HEK293 (cell line): ENCODE measurements around the gene CDH26.

Experiments used
- GFI1B ChIP-seq: fragments of 450-650 bp; formaldehyde crosslinking; IDR thresholded peaks from 2 replicates; pipeline ENCODE4 v1.5.1; 2016; ENCODE audit warnings: missing biosample characterization, missing genetic modification characterization
- GLI2 ChIP-seq: fragments of 450-650 bp; formaldehyde crosslinking; IDR thresholded peaks from 2 replicates; pipeline ENCODE4; 2017; ENCODE audit warnings: missing biosample characterization, missing genetic modification characterization, low read depth, borderline replicate concordance
- GLIS1 ChIP-seq: fragments of 450-650 bp; formaldehyde crosslinking; IDR thresholded peaks from 2 replicates; pipeline ENCODE4 v1.5.1; 2016; ENCODE audit warnings: missing biosample characterization, missing genetic modification characterization
- HIC1 ChIP-seq: fragments of 450-650 bp; formaldehyde crosslinking; IDR thresholded peaks from 2 replicates; pipeline ENCODE4 v1.5.1; 2016; ENCODE audit warnings: missing biosample characterization, missing genetic modification characterization
- KLF8 ChIP-seq: fragments of 450-650 bp; formaldehyde crosslinking; IDR thresholded peaks from 2 replicates; pipeline ENCODE4 v1.5.1; 2016; ENCODE audit warnings: missing biosample characterization, missing genetic modification characterization
- PRDM2 ChIP-seq: fragments of 450-650 bp; formaldehyde crosslinking; IDR thresholded peaks from 2 replicates; pipeline ENCODE4 v1.5.1; 2016; ENCODE audit warnings: missing biosample characterization, missing genetic modification characterization, borderline replicate concordance
- SCRT2 ChIP-seq: fragments of 450-650 bp; formaldehyde crosslinking; IDR thresholded peaks from 2 replicates; pipeline ENCODE4 v1.5.1; 2016; ENCODE audit warnings: missing biosample characterization, missing genetic modification characterization
- TCF7L2 ChIP-seq: IDR thresholded peaks from 2 replicates; pipeline ENCODE4 v1.6.1; 2011; ENCODE audit warnings: low read depth, mild to moderate bottlenecking, inconsistent platforms, low read length, moderate library complexity, borderline replicate concordance
- ZBTB48 ChIP-seq: fragments of 450-650 bp; formaldehyde crosslinking; IDR thresholded peaks from 2 replicates; pipeline ENCODE4 v1.5.1; 2016; ENCODE audit warnings: missing biosample characterization, missing genetic modification characterization
- ZFHX2 ChIP-seq: fragments of 450-650 bp; formaldehyde crosslinking; conservative IDR thresholded peaks from 2 replicates; pipeline ENCODE4 v1.5.1; 2016; ENCODE audit warnings: missing biosample characterization, missing genetic modification characterization
- ZNF10 ChIP-seq: fragments of 450-650 bp; formaldehyde crosslinking; IDR thresholded peaks from 2 replicates; pipeline ENCODE4 v1.5.1; 2017; ENCODE audit warnings: missing biosample characterization, missing genetic modification characterization
- ZNF132 ChIP-seq: fragments of 450-650 bp; formaldehyde crosslinking; IDR thresholded peaks from 2 replicates; pipeline ENCODE4 v1.5.1; 2017; ENCODE audit warnings: missing biosample characterization, missing genetic modification characterization, borderline replicate concordance
- ZNF169 ChIP-seq: fragments of 450-650 bp; formaldehyde crosslinking; IDR thresholded peaks from 2 replicates; pipeline ENCODE4 v1.5.1; 2016; ENCODE audit warnings: missing biosample characterization, missing genetic modification characterization
- ZNF18 ChIP-seq: fragments of 450-650 bp; formaldehyde crosslinking; IDR thresholded peaks from 2 replicates; pipeline ENCODE4 v1.5.1; 2016; ENCODE audit warnings: missing biosample characterization, missing genetic modification characterization
- ZNF24 ChIP-seq: fragments of 450-650 bp; formaldehyde crosslinking; IDR thresholded peaks from 2 replicates; pipeline ENCODE4 v1.5.1; 2016; ENCODE audit warnings: missing biosample characterization, missing genetic modification characterization
- ZNF341 ChIP-seq: fragments of 450-650 bp; formaldehyde crosslinking; IDR thresholded peaks from 2 replicates; pipeline ENCODE4; 2016; ENCODE audit warnings: low read depth, missing biosample characterization, missing genetic modification characterization
- ZNF501 ChIP-seq: fragments of 450-650 bp; formaldehyde crosslinking; IDR thresholded peaks from 2 replicates; pipeline ENCODE4 v1.5.1; 2016; ENCODE audit warnings: missing biosample characterization, missing genetic modification characterization
- ZNF561 ChIP-seq: fragments of 450-650 bp; IDR thresholded peaks from 2 replicates; pipeline ENCODE4 v1.5.1; 2018; ENCODE audit warnings: missing biosample characterization, missing genetic modification characterization, borderline replicate concordance
- ZSCAN4 ChIP-seq: fragments of 450-650 bp; formaldehyde crosslinking; IDR thresholded peaks from 2 replicates; pipeline ENCODE4 v1.5.1; 2017; ENCODE audit warnings: missing biosample characterization, missing genetic modification characterization
- TF ChIP-seq, protein P1 (sequence below): fragments of 450-650 bp; formaldehyde crosslinking; IDR thresholded peaks from 2 replicates; pipeline ENCODE4 v1.5.1; 2016; ENCODE audit warnings: missing biosample characterization, missing genetic modification characterization
- TF ChIP-seq, protein P2 (sequence below): fragments of 450-650 bp; formaldehyde crosslinking; IDR thresholded peaks from 2 replicates; pipeline ENCODE4 v1.5.1; 2016; ENCODE audit warnings: missing biosample characterization, missing genetic modification characterization
- TF ChIP-seq, protein P3 (sequence below): fragments of 450-650 bp; formaldehyde crosslinking; IDR thresholded peaks from 2 replicates; pipeline ENCODE4 v1.5.1; 2016; ENCODE audit warnings: missing biosample characterization, missing genetic modification characterization

CDH26 gene

GRCh38 chr20:60057866-60058807 lies 99.9 kb downstream of the CDH26 start (continued):
- TF ChIP-seq ZSCAN4 (tag by site-specific recombination) (no peak), PRDM2 (tag by site-specific recombination) (no peak), SCRT2 (tag by site-specific recombination) (peak; percentile 99), KLF8 (tag by site-specific recombination) (peak; percentile 36; the same call in 1 of the 2 replicates), ZNF24 (tag by site-specific recombination) (0 out of 2 replicates have a peak, but pooled peaks have one; percentile 54), ZNF18 (tag by site-specific recombination) (peak; percentile 85), ZNF132 (no peak), GLIS1 (tag by site-specific recombination) (peak; percentile 98), ZNF169 (tag by site-specific recombination) (no peak), ZNF341 (0 out of 2 replicates have a peak, but pooled peaks have one; percentile 25), ZNF501 (tag by site-specific recombination) (no peak), ZBTB48 (tag by site-specific recombination) (no peak), HIC1 (tag by site-specific recombination) (peak; percentile 65), GLI2 (tag by site-specific recombination) (no peak), ZNF561 (0 out of 2 replicates have a peak, but pooled peaks have one; percentile 54), GFI1B (no peak), ZNF10 (tag by site-specific recombination) (no peak), TCF7L2 (peak; percentile 60; the same call in 1 of the 2 replicates), ZFHX2 (tag by site-specific recombination) (no peak)
- TF ChIP-seq, protein P1, sequence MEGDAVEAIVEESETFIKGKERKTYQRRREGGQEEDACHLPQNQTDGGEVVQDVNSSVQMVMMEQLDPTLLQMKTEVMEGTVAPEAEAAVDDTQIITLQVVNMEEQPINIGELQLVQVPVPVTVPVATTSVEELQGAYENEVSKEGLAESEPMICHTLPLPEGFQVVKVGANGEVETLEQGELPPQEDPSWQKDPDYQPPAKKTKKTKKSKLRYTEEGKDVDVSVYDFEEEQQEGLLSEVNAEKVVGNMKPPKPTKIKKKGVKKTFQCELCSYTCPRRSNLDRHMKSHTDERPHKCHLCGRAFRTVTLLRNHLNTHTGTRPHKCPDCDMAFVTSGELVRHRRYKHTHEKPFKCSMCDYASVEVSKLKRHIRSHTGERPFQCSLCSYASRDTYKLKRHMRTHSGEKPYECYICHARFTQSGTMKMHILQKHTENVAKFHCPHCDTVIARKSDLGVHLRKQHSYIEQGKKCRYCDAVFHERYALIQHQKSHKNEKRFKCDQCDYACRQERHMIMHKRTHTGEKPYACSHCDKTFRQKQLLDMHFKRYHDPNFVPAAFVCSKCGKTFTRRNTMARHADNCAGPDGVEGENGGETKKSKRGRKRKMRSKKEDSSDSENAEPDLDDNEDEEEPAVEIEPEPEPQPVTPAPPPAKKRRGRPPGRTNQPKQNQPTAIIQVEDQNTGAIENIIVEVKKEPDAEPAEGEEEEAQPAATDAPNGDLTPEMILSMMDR (tag by site-specific recombination): no peak
- TF ChIP-seq, protein P2, sequence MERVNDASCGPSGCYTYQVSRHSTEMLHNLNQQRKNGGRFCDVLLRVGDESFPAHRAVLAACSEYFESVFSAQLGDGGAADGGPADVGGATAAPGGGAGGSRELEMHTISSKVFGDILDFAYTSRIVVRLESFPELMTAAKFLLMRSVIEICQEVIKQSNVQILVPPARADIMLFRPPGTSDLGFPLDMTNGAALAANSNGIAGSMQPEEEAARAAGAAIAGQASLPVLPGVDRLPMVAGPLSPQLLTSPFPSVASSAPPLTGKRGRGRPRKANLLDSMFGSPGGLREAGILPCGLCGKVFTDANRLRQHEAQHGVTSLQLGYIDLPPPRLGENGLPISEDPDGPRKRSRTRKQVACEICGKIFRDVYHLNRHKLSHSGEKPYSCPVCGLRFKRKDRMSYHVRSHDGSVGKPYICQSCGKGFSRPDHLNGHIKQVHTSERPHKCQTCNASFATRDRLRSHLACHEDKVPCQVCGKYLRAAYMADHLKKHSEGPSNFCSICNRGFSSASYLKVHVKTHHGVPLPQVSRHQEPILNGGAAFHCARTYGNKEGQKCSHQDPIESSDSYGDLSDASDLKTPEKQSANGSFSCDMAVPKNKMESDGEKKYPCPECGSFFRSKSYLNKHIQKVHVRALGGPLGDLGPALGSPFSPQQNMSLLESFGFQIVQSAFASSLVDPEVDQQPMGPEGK (tag by site-specific recombination): peak; percentile 82
- TF ChIP-seq, protein P3, sequence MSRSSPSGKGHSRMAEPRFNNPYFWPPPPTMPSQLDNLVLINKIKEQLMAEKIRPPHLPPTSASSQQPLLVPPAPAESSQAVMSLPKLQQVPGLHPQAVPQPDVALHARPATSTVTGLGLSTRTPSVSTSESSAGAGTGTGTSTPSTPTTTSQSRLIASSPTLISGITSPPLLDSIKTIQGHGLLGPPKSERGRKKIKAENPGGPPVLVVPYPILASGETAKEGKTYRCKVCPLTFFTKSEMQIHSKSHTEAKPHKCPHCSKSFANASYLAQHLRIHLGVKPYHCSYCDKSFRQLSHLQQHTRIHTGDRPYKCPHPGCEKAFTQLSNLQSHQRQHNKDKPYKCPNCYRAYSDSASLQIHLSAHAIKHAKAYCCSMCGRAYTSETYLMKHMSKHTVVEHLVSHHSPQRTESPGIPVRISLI (tag by site-specific recombination): no peak
